Endothelial cell of umbilical vein (primary cell): ENCODE measurements around the gene FUZ. TPM values are rescaled to one million over a fixed set of nuclear protein-coding genes. Genes with fewer than 3 reads are reported as not detected.

Experiments used
- BruUV-seq: library from RNA; stranded (reverse); fragments of 400-500 nt; replicated peaks from 2 replicates; lab custom pipeline; 2021; lab: Mats Ljungman, UMichigan
- CTCF ChIA-PET: fragments of 300-600, 350-600 bp; sonication (Branson Sonifier 250); formaldehyde crosslinking; loops from one replicate; lab custom pipeline; 2021; ENCODE audit warnings: antibody characterized with exemption, inconsistent platforms; lab: Charles Lee
- POLR2A ChIA-PET: fragments of 300-600, 350-600 bp; sonication (Branson Sonifier 250); formaldehyde crosslinking; loops from one replicate; lab custom pipeline; 2021; ENCODE audit warnings: antibody characterized with exemption, inconsistent platforms; lab: Charles Lee
- DNase-seq: peaks from one replicate; pipeline ENCODE4 v3.0.0-alpha.2; 2011; ENCODE audit warnings: low read depth, low spot score
- FAIRE-seq: peaks from 2 replicates; lab custom pipeline; 2011; peaks lifted over from hg19 to GRCh38; lab: Jason Lieb, UNC
- H2AFZ ChIP-seq: 2 replicates; pipeline ENCODE4 v1.6.0; 2012; ENCODE audit warnings: low read depth, low read length, control low read depth, inconsistent platforms
- H3K27ac ChIP-seq: 2 replicates; pipeline ENCODE4 v1.5.1; 2011; ENCODE audit warnings: low read depth, mild to moderate bottlenecking, control low read depth, low read length, moderate library complexity; ENCODE audit not compliant: insufficient read depth
- H3K27me3 ChIP-seq, 2 experiments: 2 replicates each; pipeline versions ENCODE4 v1.6.0 to v1.6.1; 2011; ENCODE audit warnings: low read length in 2 of 2, mixed read lengths in 1 of 2; ENCODE audit not compliant: control insufficient read depth in 2 of 2, insufficient read depth in 2 of 2
- H3K36me3 ChIP-seq, 2 experiments: 2 replicates in 1 of 2; 3 replicates in 1 of 2; pipeline ENCODE4 v1.5.1; 2011; ENCODE audit warnings: low read length in 2 of 2, mild to moderate bottlenecking in 1 of 2, moderate library complexity in 1 of 2; ENCODE audit not compliant: control insufficient read depth in 2 of 2, insufficient read depth in 2 of 2; ENCODE audit errors: extremely low read depth in 1 of 2
- H3K4me1 ChIP-seq: 3 replicates; pipeline ENCODE4 v1.5.1; 2011; ENCODE audit warnings: mild to moderate bottlenecking, low read length; ENCODE audit not compliant: control insufficient read depth, insufficient read depth; ENCODE audit errors: extremely low read depth
- H3K4me2 ChIP-seq: 2 replicates; pipeline ENCODE4 v1.6.1; 2011; ENCODE audit warnings: low read length, control low read depth, mixed read lengths; ENCODE audit not compliant: insufficient read depth
- H3K4me3 ChIP-seq, 3 experiments: fragments of 200-600 bp in 1 of 3; sonication (generic), shearing (Covaris generic) in 1 of 3; replicated peaks in 1 of 3; 2 replicates each; pipeline ENCODE4 v1.5.1; 2011 to 2016; ENCODE audit warnings: control low read depth in 3 of 3, low read length in 3 of 3, mild to moderate bottlenecking in 2 of 3, inconsistent platforms in 1 of 3, low read depth in 1 of 3, moderate library complexity in 1 of 3; ENCODE audit not compliant: insufficient read depth in 1 of 3
- H3K79me2 ChIP-seq: 2 replicates; pipeline ENCODE4 v1.6.0; 2012; ENCODE audit warnings: low read length, inconsistent platforms; ENCODE audit not compliant: control insufficient read depth, insufficient read depth
- H3K9ac ChIP-seq: replicated peaks from 2 replicates; pipeline ENCODE3; 2011; ENCODE audit warnings: low read length, control low read depth; ENCODE audit not compliant: insufficient read depth; ENCODE audit errors: extremely low read depth
- H3K9me1 ChIP-seq: replicated peaks from 3 replicates; pipeline ENCODE4 v1.6.0; 2011; ENCODE audit warnings: mild to moderate bottlenecking, low read length; ENCODE audit not compliant: control insufficient read depth, insufficient read depth; ENCODE audit errors: extremely low read depth
- H3K9me3 ChIP-seq: replicated peaks from 2 replicates; pipeline ENCODE4 v1.5.1; 2012; ENCODE audit warnings: low read length, inconsistent platforms; ENCODE audit not compliant: control insufficient read depth, insufficient read depth
- H4K20me1 ChIP-seq: replicated peaks from 2 replicates; pipeline ENCODE3; 2011; ENCODE audit warnings: mild to moderate bottlenecking, low read length; ENCODE audit not compliant: control insufficient read depth, insufficient read depth; ENCODE audit errors: extremely low read depth
- CTCF ChIP-seq, 2 donors: IDR thresholded peaks; 1 replicate in 1 of 2; 2 replicates in 1 of 2; pipeline ENCODE4 v1.5.1; 2011; ENCODE audit warnings: low read length in 2 of 2, mild to moderate bottlenecking in 2 of 2, moderate library complexity in 2 of 2, control low read depth in 1 of 2, inconsistent platforms in 1 of 2, low read depth in 1 of 2; ENCODE audit not compliant: insufficient read depth in 1 of 2; ENCODE audit errors: extremely low read depth in 1 of 2
- EZH2 ChIP-seq: IDR thresholded peaks from 2 replicates; pipeline ENCODE4 v1.6.1; 2012; ENCODE audit warnings: borderline replicate concordance, low read depth, mild to moderate bottlenecking, moderate library complexity, low read length, inconsistent platforms; ENCODE audit not compliant: severe bottlenecking
- FOS ChIP-seq: IDR thresholded peaks from 2 replicates; pipeline ENCODE4 v1.6.1; 2011; ENCODE audit warnings: mild to moderate bottlenecking, low read length, moderate library complexity, borderline replicate concordance; ENCODE audit not compliant: insufficient read depth
- GATA2 ChIP-seq: IDR thresholded peaks from 2 replicates; pipeline ENCODE4 v1.7.0; 2011; ENCODE audit warnings: low read depth, mild to moderate bottlenecking, moderate library complexity, mixed read lengths, low read length; ENCODE audit not compliant: insufficient read length, insufficient read depth
- JUN ChIP-seq: IDR thresholded peaks from 2 replicates; pipeline ENCODE4 v1.6.1; 2011; ENCODE audit warnings: borderline replicate concordance, low read depth; ENCODE audit not compliant: insufficient read length, insufficient read depth
- MAX ChIP-seq: IDR thresholded peaks from 2 replicates; pipeline ENCODE4 v1.6.1; 2011; ENCODE audit not compliant: insufficient read depth, insufficient read length
- MYC ChIP-seq: IDR thresholded peaks from one replicate; pipeline ENCODE4 v1.6.1; 2011; ENCODE audit warnings: mild to moderate bottlenecking, low read depth, low read length
- POLR2A ChIP-seq: IDR thresholded peaks from 2 replicates; pipeline ENCODE4 v1.6.1; 2012; ENCODE audit warnings: low read depth, mild to moderate bottlenecking, control low read depth, low read length
- POLR2AphosphoS5 ChIP-seq: IDR thresholded peaks from 2 replicates; pipeline ENCODE4 v1.6.1; 2012; ENCODE audit warnings: low read depth, mild to moderate bottlenecking, control low read depth, low read length, moderate library complexity; ENCODE audit not compliant: insufficient read depth
- dilution Hi-C: fragments of 300-500 bp; cut with MboI; formaldehyde crosslinking; loops from one replicate; pipeline ENCODE4 v1.15.0; 2019; ENCODE audit warnings: low sequenced_read_pairs; ENCODE audit not compliant: extremely low pct_ligation_motif_present
- intact Hi-C: fragments of 100-400 bp; cut with micrococcal nuclease; formaldehyde crosslinking; loops from one replicate; pipeline ENCODE4 v1.10.0; 2022
- polyA plus RNA-seq, 4 experiments: library from polyadenylated mRNA; depleted of rRNA in 3 of 4; stranded (reverse) in 3 of 4; unstranded in 1 of 4; fragments of >200 nt; gene quantifications; 2 replicates each; pipeline versions ENCODE4 v1.2.1 to v1.2.3, GENCODE V29; 2011 to 2012; ENCODE audit warnings: missing spikeins in 1 of 4
- total RNA-seq: library from RNA; stranded (reverse); gene quantifications from 2 replicates; pipeline ENCODE4 v1.2.3, GENCODE V29; 2021

Gene FUZ
- total and polyA plus RNA-seq, 2 donors (not counting 3 experiments of a cell fraction or from before 2014, with no cell fraction given): 12.3 to 14.0 TPM

DNA sequence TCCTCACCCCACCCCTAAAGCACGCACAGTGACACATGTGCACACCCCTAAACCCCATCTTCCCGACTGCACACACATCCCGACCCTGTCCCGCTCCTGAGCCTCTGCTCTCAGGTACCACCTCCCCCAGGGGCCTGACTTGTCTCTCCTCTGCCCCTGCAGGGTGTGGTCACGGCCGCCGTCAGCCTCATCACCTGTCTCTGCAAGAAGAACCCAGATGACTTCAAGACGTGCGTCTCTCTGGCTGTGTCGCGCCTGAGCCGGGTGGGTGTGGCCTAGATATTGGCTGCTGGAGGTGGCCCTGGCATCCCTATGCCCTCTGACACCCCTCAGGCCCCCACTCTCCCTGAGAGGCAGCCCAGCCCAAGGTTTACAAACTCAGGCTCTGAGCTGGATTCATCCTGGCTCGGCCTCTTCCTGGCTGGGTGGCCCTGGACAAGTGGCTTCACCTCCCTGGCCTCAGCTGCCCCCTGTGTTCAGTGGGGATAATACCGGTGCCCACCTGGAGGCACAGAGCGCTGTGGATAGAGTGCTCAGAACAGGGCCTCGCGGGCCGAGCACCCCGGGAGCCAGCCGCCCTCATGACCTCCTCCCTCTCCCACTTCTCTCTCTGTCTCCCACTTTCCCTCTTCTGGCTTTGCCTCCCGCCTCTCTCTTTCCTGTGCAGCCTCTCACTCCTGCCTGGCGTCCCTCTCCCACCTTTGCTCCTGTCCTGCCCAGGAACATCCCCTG lies 20.1 kb downstream of the FUZ start:
- intact Hi-C loops: no loop called here
- BruUV-seq: no TSS peak
- Histone ChIP-seq H3K4me2 (no peak overlapping the region), H3K9me1 (no peaks in the 10 kb centered on the region), H3K9me3 (no peaks in the 10 kb centered on the region), H3K9ac (no peak overlapping the region), H3K4me3 (no peak overlapping the region), H2AFZ (no peak overlapping the region), H3K27ac (no peak overlapping the region), H3K27me3 (no peaks in the 10 kb centered on the region), H3K79me2 (no peaks in the 10 kb centered on the region), H3K36me3 (peaks cover 8 to 55% of the 10 kb centered on the region in 2 experiments), H3K4me1 (no peaks in the 10 kb centered on the region), H4K20me1 (no peaks in the 10 kb centered on the region)
- DNase-seq (no peak), FAIRE-seq (no peak)
- ChIA-PET POLR2A (no interaction called here), CTCF (no interaction called here)
- dilution Hi-C loops: no loop called here
- TF ChIP-seq JUN: no peak
- no peak for TF ChIP-seq FOS
- TF ChIP-seq MYC: no peak
- TF ChIP-seq POLR2A: no peak
- TF ChIP-seq CTCF (IDR thresholded peaks at IDR 0.05; ENCODE audit: extremely low read depth in 1 of 2, insufficient read depth in 1 of 2, low read depth in 1 of 2, low read length in 2 of 2): no peak
- TF ChIP-seq MAX: no peak
- no peak for TF ChIP-seq POLR2AphosphoS5
- no peak for TF ChIP-seq GATA2
- TF ChIP-seq EZH2: no peak
